PC-3 (cell line): ENCODE data around the gene USP2.

ENCODE experiments used
- EZH2phosphoT487 ChIP-seq: fragments of 300-600 bp; sonication (generic); IDR thresholded peaks from 2 replicates; pipeline ENCODE4 v1.6.1; 2018; ENCODE audit warnings: mild to moderate bottlenecking, antibody characterized with exemption, low read length, borderline replicate concordance
- TF ChIP-seq, protein P1 (sequence below): fragments of 300-600 bp; sonication (generic); conservative IDR thresholded peaks from 2 replicates; pipeline ENCODE4 v1.5.1; 2017; ENCODE audit warnings: antibody characterized with exemption, low read depth, mild to moderate bottlenecking, low read length

DNA sequence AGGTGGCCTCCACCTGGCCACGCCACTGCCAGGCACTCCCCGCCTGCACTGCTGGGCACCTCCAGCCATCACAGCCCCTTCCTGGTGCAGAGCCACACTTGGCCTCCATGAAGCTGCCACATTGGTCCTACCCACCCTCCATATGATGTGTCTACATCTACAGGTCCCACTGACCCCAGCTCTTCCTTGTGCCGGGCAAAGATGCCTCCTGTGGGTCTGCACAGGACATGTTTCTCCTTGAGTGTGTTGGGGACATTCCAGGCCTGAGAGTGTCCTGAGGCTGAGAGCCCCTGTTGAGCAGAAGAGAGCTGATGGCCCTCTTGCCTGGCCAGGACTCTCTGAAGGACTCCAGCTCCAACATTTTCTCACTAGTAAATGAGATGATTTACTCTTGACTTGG lies 34.0 kb upstream of the USP2 start:
- TF ChIP-seq, protein P1, sequence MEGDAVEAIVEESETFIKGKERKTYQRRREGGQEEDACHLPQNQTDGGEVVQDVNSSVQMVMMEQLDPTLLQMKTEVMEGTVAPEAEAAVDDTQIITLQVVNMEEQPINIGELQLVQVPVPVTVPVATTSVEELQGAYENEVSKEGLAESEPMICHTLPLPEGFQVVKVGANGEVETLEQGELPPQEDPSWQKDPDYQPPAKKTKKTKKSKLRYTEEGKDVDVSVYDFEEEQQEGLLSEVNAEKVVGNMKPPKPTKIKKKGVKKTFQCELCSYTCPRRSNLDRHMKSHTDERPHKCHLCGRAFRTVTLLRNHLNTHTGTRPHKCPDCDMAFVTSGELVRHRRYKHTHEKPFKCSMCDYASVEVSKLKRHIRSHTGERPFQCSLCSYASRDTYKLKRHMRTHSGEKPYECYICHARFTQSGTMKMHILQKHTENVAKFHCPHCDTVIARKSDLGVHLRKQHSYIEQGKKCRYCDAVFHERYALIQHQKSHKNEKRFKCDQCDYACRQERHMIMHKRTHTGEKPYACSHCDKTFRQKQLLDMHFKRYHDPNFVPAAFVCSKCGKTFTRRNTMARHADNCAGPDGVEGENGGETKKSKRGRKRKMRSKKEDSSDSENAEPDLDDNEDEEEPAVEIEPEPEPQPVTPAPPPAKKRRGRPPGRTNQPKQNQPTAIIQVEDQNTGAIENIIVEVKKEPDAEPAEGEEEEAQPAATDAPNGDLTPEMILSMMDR, result no peak
- no peak for TF ChIP-seq EZH2phosphoT487
